ENCODE data around the gene HLA-DRA.

DNA sequence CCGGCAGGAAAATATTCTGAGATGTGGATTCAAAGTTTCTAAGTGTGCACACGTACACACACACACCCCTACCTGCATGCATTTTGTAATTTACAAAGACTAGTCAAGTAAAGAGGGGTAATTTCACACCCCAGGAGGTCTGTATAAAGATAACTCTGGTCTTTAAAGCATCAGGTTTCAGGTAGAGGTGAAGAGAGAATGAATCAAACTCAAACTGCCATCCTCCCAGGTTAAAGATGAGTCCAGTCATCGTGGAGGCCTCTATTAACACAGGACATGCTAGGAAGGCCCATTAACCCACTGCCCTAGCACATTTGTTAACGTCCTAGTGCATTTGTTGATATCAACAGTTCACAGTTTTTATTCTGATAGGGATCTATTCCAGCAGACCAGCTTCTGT, 3.5 kb upstream of the HLA-DRA start:
- TF ChIP-seq POLR2A (IDR thresholded peaks at IDR 0.05; ENCODE audit: low read length) (no peak), GATA1 (IDR thresholded peaks at IDR 0.05; ENCODE audit: low read depth, low read length) (no peak)

Measured in erythroblast (primary cell).